RWPE1 (cell line): ENCODE measurements around the gene PCCA.
"Not testable (repeated sequence)": the region's sequence is repeated elsewhere in the genome, so short reads cannot be mapped to it uniquely, and the experiment has no call there.

ENCODE experiments used
- CTCF ChIA-PET: fragments of 350-600 bp; sonication (Branson Sonifier 250); formaldehyde crosslinking; extraction: SDS; loops from one replicate; lab custom pipeline; 2021; lab: Yijun Ruan, JAX
- POLR2A ChIA-PET: fragments of 400-600 bp; formaldehyde crosslinking; extraction: SDS; loops from one replicate; lab custom pipeline; 2020; ENCODE audit warnings: antibody characterized with exemption; ENCODE audit not compliant: low non-redundant PET; lab: Yijun Ruan, JAX
- DNase-seq: peaks from one replicate; pipeline ENCODE4 v3.0.0; 2012; ENCODE audit warnings: low spot score
- H3K27ac ChIP-seq: fragments of 450-650 bp; 2 replicates; pipeline ENCODE4 v1.5.1; 2017
- CTCF ChIP-seq: fragments of 450-650 bp; conservative IDR thresholded peaks from 2 replicates; pipeline ENCODE4 v1.5.1; 2017; ENCODE audit warnings: low read depth, mild to moderate bottlenecking

Gene PCCA

GRCh38 chr13:100269837-100270236, 180.9 kb downstream of the PCCA start:
- DNase-seq: no peak
- H3K27ac ChIP-seq: no peak overlapping the region
- CTCF ChIA-PET: no interaction called here
- POLR2A ChIA-PET: no interaction called here
- TF ChIP-seq CTCF: no peak

- DNase-seq: no peak
- H3K27ac ChIP-seq: no peak overlapping the region
- ChIA-PET CTCF (no interaction called here), POLR2A (no interaction called here)
- no peak for TF ChIP-seq CTCF
These were observed 184.2 kb downstream of the PCCA start for GRCh38 chr13:100273138-100273537.

GRCh38 chr13:100273552-100273951, 184.7 kb downstream of the PCCA start:
- ChIA-PET POLR2A (no interaction called here), CTCF (no interaction called here)
- no peak overlapping the region for H3K27ac ChIP-seq
- TF ChIP-seq CTCF: no peak
- no peak for DNase-seq

GRCh38 chr13:100274942-100275506, 186.1 kb downstream of the PCCA start:
- CTCF ChIA-PET: no interaction called here
- H3K27ac ChIP-seq: no peak overlapping the region
- POLR2A ChIA-PET: no interaction called here
- TF ChIP-seq CTCF: no peak
- peak; percentile 24 for DNase-seq

GRCh38 chr13:100275746-100276145, 186.9 kb downstream of the PCCA start:
- H3K27ac ChIP-seq: no peak overlapping the region
- DNase-seq: peak; percentile 52
- POLR2A ChIA-PET: no interaction called here
- TF ChIP-seq CTCF: no peak
- CTCF ChIA-PET: no interaction called here

- DNase-seq: peak; percentile 16
- POLR2A ChIA-PET: no interaction called here
- CTCF ChIA-PET: no interaction called here
These were observed 191.8 kb downstream of the PCCA start for GRCh38 chr13:100280681-100281080.

GRCh38 chr13:100282306-100282705, 193.4 kb downstream of the PCCA start:
- CTCF ChIA-PET: not testable (repeated sequence)

More at GRCh38 chr13:100280681-100281080, 191.8 kb downstream of the PCCA start:
- H3K27ac ChIP-seq: no peak overlapping the region
- no peak for TF ChIP-seq CTCF

More at GRCh38 chr13:100282306-100282705, 193.4 kb downstream of the PCCA start:
- H3K27ac ChIP-seq, DNase-seq, POLR2A ChIA-PET: not testable (repeated sequence)
